Panc1 (cell line): Measurements from ENCODE around the gene LRRC27. TPM values are rescaled to one million over a fixed set of nuclear protein-coding genes. Genes with fewer than 3 reads are reported as not detected.

Experiments
- ATAC-seq: fragments of 200-7000 bp; cut with Tn5 transposase; 2 replicates; pipeline ENCODE4 v1.9.1; 2020; ENCODE audit warnings: mild to moderate bottlenecking, moderate library complexity
- BruUV-seq: library from RNA; stranded (reverse); fragments of 400-500 nt; replicated peaks from 2 replicates; lab custom pipeline; 2021; lab: Mats Ljungman, UMichigan
- CTCF ChIA-PET: fragments of 300-600 bp; sonication (Branson Sonifier 250); formaldehyde crosslinking; loops from one replicate; lab custom pipeline; 2022; ENCODE audit warnings: antibody characterized with exemption; lab: Charles Lee
- POLR2A ChIA-PET: fragments of 300-600 bp; sonication (Branson Sonifier 250); formaldehyde crosslinking; loops from one replicate; lab custom pipeline; 2022; ENCODE audit warnings: antibody characterized with exemption; lab: Charles Lee
- DNase-seq: peaks from one replicate; pipeline ENCODE4 v3.0.0-alpha.2; 2010; ENCODE audit warnings: low read depth, low spot score
- H3K27ac ChIP-seq: 2 replicates; pipeline ENCODE4 v1.5.1; 2011; ENCODE audit warnings: mild to moderate bottlenecking, low read length, inconsistent platforms
- H3K27me3 ChIP-seq: fragments of 200-500 bp; sonication (Bioruptor generic); 2 replicates; pipeline ENCODE4 v1.6.0; 2014; ENCODE audit warnings: low read length, inconsistent platforms; ENCODE audit not compliant: control insufficient read depth, insufficient read depth
- H3K36me3 ChIP-seq: fragments of 200-500 bp; sonication (Bioruptor generic); 2 replicates; pipeline ENCODE4 v1.5.1; 2014; ENCODE audit warnings: inconsistent platforms, mild to moderate bottlenecking, low read length, moderate library complexity; ENCODE audit not compliant: control insufficient read depth, insufficient read depth
- H3K4me1 ChIP-seq: 2 replicates; pipeline ENCODE4 v1.5.1; 2011; ENCODE audit warnings: inconsistent platforms, mild to moderate bottlenecking, low read length, moderate library complexity; ENCODE audit not compliant: control insufficient read depth, insufficient read depth
- H3K4me3 ChIP-seq, 2 experiments: 2 replicates each; pipeline ENCODE4 v1.5.1; 2011 to 2012; ENCODE audit warnings: low read depth in 2 of 2, low read length in 2 of 2, mild to moderate bottlenecking in 2 of 2, inconsistent platforms in 1 of 2, moderate library complexity in 1 of 2
- H3K9me3 ChIP-seq: fragments of 200-500 bp; sonication (Bioruptor generic); 2 replicates; pipeline ENCODE4 v1.5.1; 2014; ENCODE audit warnings: low read depth, mild to moderate bottlenecking, inconsistent platforms, low read length, moderate library complexity; ENCODE audit not compliant: control insufficient read depth, insufficient read depth
- CTCF ChIP-seq: fragments of 450-650 bp; IDR thresholded peaks from 2 replicates; pipeline ENCODE4 v1.5.1; 2017; ENCODE audit warnings: mild to moderate bottlenecking
- POLR2AphosphoS5 ChIP-seq: IDR thresholded peaks from 2 replicates; pipeline ENCODE4 v1.6.1; 2012; ENCODE audit warnings: mild to moderate bottlenecking, low read depth, low read length, moderate library complexity
- REST ChIP-seq, 2 experiments: IDR thresholded peaks; 2 replicates each; pipeline ENCODE4 v1.6.1; 2011 to 2012; ENCODE audit warnings: low read depth in 2 of 2, control low read depth in 1 of 2, low read length in 1 of 2, mild to moderate bottlenecking in 1 of 2, moderate library complexity in 1 of 2; ENCODE audit not compliant: insufficient read depth in 1 of 2
- SIN3A ChIP-seq: IDR thresholded peaks from 2 replicates; pipeline ENCODE4 v1.6.1; 2012; ENCODE audit warnings: low read depth, mild to moderate bottlenecking, low read length, moderate library complexity, borderline replicate concordance; ENCODE audit not compliant: insufficient read depth
- TCF7L2 ChIP-seq: IDR thresholded peaks from 2 replicates; pipeline ENCODE4 v1.6.1; 2011; ENCODE audit warnings: mild to moderate bottlenecking, low read depth, low read length, inconsistent platforms
- in situ Hi-C: cut with HindIII; loops from 2 replicates; pipeline ENCODE4 v1.10.0; 2016; ENCODE audit warnings: low sequenced_read_pairs, low pct_unique_long_range_greater_than_20kb
- intact Hi-C: fragments of 100-400 bp; cut with micrococcal nuclease; formaldehyde crosslinking; loops from one replicate; pipeline ENCODE4 v1.10.0; 2022; ENCODE audit not compliant: unreplicated experiment
- total RNA-seq: library from RNA; stranded (reverse); gene quantifications from one replicate; pipeline ENCODE4 v1.2.1, GENCODE V29; 2021; ENCODE audit not compliant: unreplicated experiment

The LRRC27 gene
- total RNA-seq, 1 experiment from 2014 or later = 15.7 TPM

DNA sequence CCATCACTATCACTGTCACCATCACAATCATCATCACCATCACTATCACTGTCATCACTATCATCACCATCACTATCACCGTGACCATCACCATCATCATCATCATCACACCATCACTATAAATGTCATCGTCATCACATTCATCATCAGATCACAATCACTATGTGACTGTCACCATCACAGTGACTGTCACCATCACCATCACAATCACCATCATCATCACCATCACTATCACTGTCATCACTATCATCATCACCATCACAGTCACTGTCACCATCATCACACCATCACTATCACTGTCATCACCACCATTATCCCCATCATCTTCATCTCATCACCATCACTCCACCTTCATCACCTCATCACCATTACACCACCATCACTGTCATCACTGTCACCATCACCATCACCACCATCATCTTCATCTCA, 96.0 kb downstream of the LRRC27 start:
- TF ChIP-seq REST (IDR thresholded peaks at IDR 0.05; ENCODE audit: insufficient read depth in 1 of 2, low read depth in 2 of 2, low read length in 1 of 2) (no peak), SIN3A (no peak), CTCF (no peak), TCF7L2 (no peak), POLR2AphosphoS5 (no peak)
- intact Hi-C loops = no loop called here
- peaks cover 16% of the 10 kb centered on the region for H3K4me1 ChIP-seq
- CTCF ChIA-PET = no interaction called here
- no peak overlapping the region for H3K4me3 ChIP-seq
- no peaks in the 10 kb centered on the region for H3K27me3 ChIP-seq
- no peaks in the 10 kb centered on the region for H3K36me3 ChIP-seq
- H3K9me3 ChIP-seq = no peaks in the 10 kb centered on the region
- no TSS peak for BruUV-seq
- DNase-seq = no peak
- in situ Hi-C loops = no loop called here
- POLR2A ChIA-PET = no interaction called here
- ATAC-seq = no peak
- H3K27ac ChIP-seq = no peak overlapping the region

DNA sequence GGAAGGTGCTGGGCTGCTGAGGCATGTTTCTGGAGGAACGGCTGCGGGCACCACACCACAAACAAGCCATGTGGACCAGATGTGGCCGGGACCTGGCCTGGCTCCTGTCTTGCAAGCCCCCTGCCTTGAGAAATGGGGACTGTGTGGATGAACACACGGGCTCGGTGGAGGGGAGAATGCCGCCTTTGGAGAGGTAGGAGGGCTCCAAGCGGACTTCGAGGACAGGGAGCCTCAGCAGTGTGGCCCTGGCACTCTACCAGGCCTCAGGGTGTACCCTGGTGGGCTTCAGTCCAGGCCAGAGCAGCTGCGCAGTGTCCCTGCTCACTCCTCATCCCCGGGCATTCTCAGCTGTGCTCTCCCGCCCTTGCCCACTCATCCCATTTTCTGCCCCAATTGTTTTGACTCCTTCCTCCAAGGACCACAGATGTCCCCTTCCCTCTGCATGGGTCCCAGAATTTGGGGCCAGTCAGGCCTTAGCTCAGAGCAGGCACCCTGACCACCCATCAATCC, 96.5 kb downstream of the LRRC27 start:
- no peak overlapping the region for H3K4me3 ChIP-seq
- no TSS peak for BruUV-seq
- in situ Hi-C loops = no loop called here
- no peaks in the 10 kb centered on the region for H3K27me3 ChIP-seq
- H3K36me3 ChIP-seq = no peaks in the 10 kb centered on the region
- ChIA-PET CTCF (no interaction called here), POLR2A (no interaction called here)
- no peak overlapping the region for H3K27ac ChIP-seq
- H3K4me1 ChIP-seq = peaks cover 15% of the 10 kb centered on the region
- H3K9me3 ChIP-seq = no peaks in the 10 kb centered on the region
- ATAC-seq = no peak
- TF ChIP-seq POLR2AphosphoS5 (no peak), SIN3A (no peak), REST (IDR thresholded peaks at IDR 0.05; ENCODE audit: insufficient read depth in 1 of 2, low read depth in 2 of 2, low read length in 1 of 2) (no peak), CTCF (no peak)
- intact Hi-C loops = no loop called here
- no peak for DNase-seq
